Stimulated activated CD8-positive, alpha-beta memory T cell treated with anti-CD3 and anti-CD28 coated beads, Interleukin-15, amount 100 ng/mL, for 24 hours (primary cell): ENCODE measurements around the gene CHCHD6.

Experiments
- DNase-seq: peaks from one replicate; pipeline ENCODE4 v3.0.0-alpha.2; 2020; ENCODE audit warnings: low read depth

CHCHD6 gene

GRCh38 chr3:126896067-126896441, 192.0 kb downstream of the CHCHD6 start:
- no peak for DNase-seq

GRCh38 chr3:126896968-126897367, 192.9 kb downstream of the CHCHD6 start:
- no peak for DNase-seq

- no peak for DNase-seq
These were observed 193.9 kb downstream of the CHCHD6 start for GRCh38 chr3:126897943-126898342.

GRCh38 chr3:126900859-126901540, 197.0 kb downstream of the CHCHD6 start:
- no peak for DNase-seq

- DNase-seq = no peak
These were observed 197.6 kb downstream of the CHCHD6 start for GRCh38 chr3:126901631-126902030.

GRCh38 chr3:126903521-126903920, 199.5 kb downstream of the CHCHD6 start:
- no peak for DNase-seq

GRCh38 chr3:126907557-126907956, 203.5 kb downstream of the CHCHD6 start:
- DNase-seq = no peak

- DNase-seq = no peak
These were observed 204.8 kb downstream of the CHCHD6 start for GRCh38 chr3:126908752-126909275.

GRCh38 chr3:126910231-126910630, 206.2 kb downstream of the CHCHD6 start:
- no peak for DNase-seq

GRCh38 chr3:126911162-126912026, 207.4 kb downstream of the CHCHD6 start:
- peak; percentile 16 for DNase-seq

- DNase-seq = no peak
These were observed 208.0 kb downstream of the CHCHD6 start for GRCh38 chr3:126912027-126912422.

GRCh38 chr3:126912491-126913195, 208.6 kb downstream of the CHCHD6 start:
- DNase-seq = no peak

- DNase-seq = no peak
These were observed 209.5 kb downstream of the CHCHD6 start for GRCh38 chr3:126913524-126913923.

- DNase-seq = no peak
These were observed 210.2 kb downstream of the CHCHD6 start for GRCh38 chr3:126914226-126914625.

- DNase-seq = no peak
These were observed 211.0 kb downstream of the CHCHD6 start for GRCh38 chr3:126915015-126915414.

- DNase-seq = no peak
These were observed 212.5 kb downstream of the CHCHD6 start for GRCh38 chr3:126916546-126916945.

- no peak for DNase-seq
These were observed 213.3 kb downstream of the CHCHD6 start for GRCh38 chr3:126917232-126917804.

- no peak for DNase-seq
These were observed 214.3 kb downstream of the CHCHD6 start for GRCh38 chr3:126918355-126918821.

- DNase-seq = no peak
These were observed 217.2 kb downstream of the CHCHD6 start for GRCh38 chr3:126921085-126921824.

GRCh38 chr3:126922466-126922865, 218.4 kb downstream of the CHCHD6 start:
- no peak for DNase-seq

- no peak for DNase-seq
These were observed 219.4 kb downstream of the CHCHD6 start for GRCh38 chr3:126923423-126923822.
